Sigmoid colon (tissue), 4 donors: ENCODE measurements around the gene STN1.

Experiments
- EP300 ChIP-seq, 4 donors: sonication (generic); formaldehyde crosslinking; IDR thresholded peaks; one replicate each; pipeline ENCODE4 v1.6.1; 2017; ENCODE audit warnings: antibody characterized with exemption in 4 of 4
- POLR2A ChIP-seq, 2 donors: fragments of 450-650 bp; IDR thresholded peaks; one replicate each; pipeline ENCODE4 v1.6.1; 2016; ENCODE audit warnings: antibody characterized with exemption in 2 of 2, mild to moderate bottlenecking in 2 of 2, moderate library complexity in 2 of 2
- POLR2AphosphoS5 ChIP-seq, 4 donors: sonication (generic); formaldehyde crosslinking; IDR thresholded peaks; one replicate each; pipeline ENCODE4 v1.6.1; 2017; ENCODE audit warnings: antibody characterized with exemption in 4 of 4
- TF ChIP-seq, protein P1 (sequence below), 4 experiments: fragments of 450-650 bp in 3 of 4; fragments of 200-600 bp in 1 of 4; IDR thresholded peaks; one replicate each; pipeline ENCODE4 v1.5.1; 2016 to 2019; ENCODE audit warnings: antibody characterized with exemption in 4 of 4, mild to moderate bottlenecking in 3 of 4, moderate library complexity in 2 of 4

DNA sequence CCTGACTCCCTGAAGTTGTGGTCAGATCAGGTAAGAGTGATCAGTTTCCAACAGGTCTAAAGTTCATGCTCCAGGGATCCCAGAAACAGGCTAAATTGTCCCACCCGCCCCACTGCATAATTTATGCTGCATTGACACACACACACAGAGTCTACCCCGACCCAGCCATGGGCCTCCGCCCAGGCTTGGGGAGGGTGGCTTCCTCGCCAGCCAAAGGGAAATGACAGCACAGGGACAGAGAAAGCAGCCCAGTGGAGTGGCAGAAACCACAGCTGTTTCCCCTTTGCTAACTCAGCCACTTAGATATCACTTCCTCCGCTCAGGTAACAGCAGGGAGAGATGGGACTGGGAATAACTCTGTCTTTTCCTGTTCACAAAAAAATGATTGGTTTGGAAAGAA lies 72.0 kb downstream of the STN1 start:
- no peak for TF ChIP-seq POLR2A (IDR thresholded peaks at IDR 0.05)
- TF ChIP-seq EP300 (IDR thresholded peaks at IDR 0.05), result no peak
- TF ChIP-seq, protein P1, sequence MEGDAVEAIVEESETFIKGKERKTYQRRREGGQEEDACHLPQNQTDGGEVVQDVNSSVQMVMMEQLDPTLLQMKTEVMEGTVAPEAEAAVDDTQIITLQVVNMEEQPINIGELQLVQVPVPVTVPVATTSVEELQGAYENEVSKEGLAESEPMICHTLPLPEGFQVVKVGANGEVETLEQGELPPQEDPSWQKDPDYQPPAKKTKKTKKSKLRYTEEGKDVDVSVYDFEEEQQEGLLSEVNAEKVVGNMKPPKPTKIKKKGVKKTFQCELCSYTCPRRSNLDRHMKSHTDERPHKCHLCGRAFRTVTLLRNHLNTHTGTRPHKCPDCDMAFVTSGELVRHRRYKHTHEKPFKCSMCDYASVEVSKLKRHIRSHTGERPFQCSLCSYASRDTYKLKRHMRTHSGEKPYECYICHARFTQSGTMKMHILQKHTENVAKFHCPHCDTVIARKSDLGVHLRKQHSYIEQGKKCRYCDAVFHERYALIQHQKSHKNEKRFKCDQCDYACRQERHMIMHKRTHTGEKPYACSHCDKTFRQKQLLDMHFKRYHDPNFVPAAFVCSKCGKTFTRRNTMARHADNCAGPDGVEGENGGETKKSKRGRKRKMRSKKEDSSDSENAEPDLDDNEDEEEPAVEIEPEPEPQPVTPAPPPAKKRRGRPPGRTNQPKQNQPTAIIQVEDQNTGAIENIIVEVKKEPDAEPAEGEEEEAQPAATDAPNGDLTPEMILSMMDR (IDR thresholded peaks at IDR 0.05), result no peak
- TF ChIP-seq POLR2AphosphoS5 (IDR thresholded peaks at IDR 0.05), result no peak
